GM21447 (cell line): ENCODE data around the gene PCGF3.
"Not testable (repeated sequence)": the region's sequence is repeated elsewhere in the genome, so short reads cannot be mapped to it uniquely, and the experiment has no call there.

Experiments used
- ATAC-seq: cut with Tn5 transposase; IDR thresholded peaks from one replicate; pipeline ENCODE4 v1.9.1; 2021; ENCODE audit not compliant: unreplicated experiment

The PCGF3 gene

GRCh38 chr4:780255-780654 lies 74.6 kb downstream of the PCGF3 start:
- ATAC-seq = not testable (repeated sequence)

- peak; percentile 3 for ATAC-seq
These were observed 75.3 kb downstream of the PCGF3 start for GRCh38 chr4:780716-781492.

GRCh38 chr4:781493-782216 lies 76.0 kb downstream of the PCGF3 start:
- ATAC-seq = peak; percentile 95

- ATAC-seq = no peak
These were observed 79.0 kb downstream of the PCGF3 start for GRCh38 chr4:784401-785331.

- no peak for ATAC-seq
These were observed 79.9 kb downstream of the PCGF3 start for GRCh38 chr4:785332-786073.

- ATAC-seq = no peak
These were observed 80.6 kb downstream of the PCGF3 start for GRCh38 chr4:786074-786741.

GRCh38 chr4:786861-787300 lies 81.2 kb downstream of the PCGF3 start:
- no peak for ATAC-seq

- ATAC-seq = no peak
These were observed 81.9 kb downstream of the PCGF3 start for GRCh38 chr4:787561-787981.

GRCh38 chr4:788006-788635 lies 82.5 kb downstream of the PCGF3 start:
- ATAC-seq = no peak

- no peak for ATAC-seq
These were observed 83.1 kb downstream of the PCGF3 start for GRCh38 chr4:788636-789297.

- no peak for ATAC-seq
These were observed 84.2 kb downstream of the PCGF3 start for GRCh38 chr4:789571-790465.

GRCh38 chr4:790466-790820 lies 84.8 kb downstream of the PCGF3 start:
- no peak for ATAC-seq

- ATAC-seq = no peak
These were observed 85.7 kb downstream of the PCGF3 start for GRCh38 chr4:791252-791897.

- no peak for ATAC-seq
These were observed 86.4 kb downstream of the PCGF3 start for GRCh38 chr4:791898-792625.

- peak; percentile 40 for ATAC-seq
These were observed 87.0 kb downstream of the PCGF3 start for GRCh38 chr4:792626-793092.

GRCh38 chr4:793093-793861 lies 87.6 kb downstream of the PCGF3 start:
- peak; percentile 14 for ATAC-seq
